H1 (cell line): ENCODE data around the gene OAS3. TPM values are rescaled to one million over a fixed set of nuclear protein-coding genes. Genes with fewer than 3 reads are reported as not detected.

Experiments
- CTCF ChIA-PET: fragments of 300-600 bp; sonication (Branson Sonifier 250); formaldehyde crosslinking; loops from one replicate; lab custom pipeline; 2021; ENCODE audit not compliant: partially characterized antibody; lab: Charles Lee
- POLR2A ChIA-PET: fragments of 300-600 bp; sonication (Branson Sonifier 250); formaldehyde crosslinking; loops from one replicate; lab custom pipeline; 2021; ENCODE audit warnings: inconsistent platforms; ENCODE audit not compliant: partially characterized antibody; lab: Charles Lee
- DNase-seq, 2 experiments: peaks; one replicate each; pipeline versions ENCODE4 v3.0.0 to v3.0.0-alpha.2; 2010 to 2022; ENCODE audit warnings: low spot score in 2 of 2, low read depth in 1 of 2, mixed read lengths in 1 of 2
- FAIRE-seq: peaks from 2 replicates; lab custom pipeline; 2011; peaks lifted over from hg19 to GRCh38; lab: Jason Lieb, UNC
- H2AFZ ChIP-seq: 2 replicates; pipeline ENCODE4 v1.8.1; 2012; ENCODE audit warnings: low read length, inconsistent platforms
- H2AK5ac ChIP-seq: 2 replicates; pipeline ENCODE4 v1.6.1; 2013; ENCODE audit warnings: low read depth, low read length
- H2BK120ac ChIP-seq: replicated peaks from 2 replicates; pipeline ENCODE3; 2013; ENCODE audit warnings: low read depth, low read length, inconsistent platforms
- H2BK12ac ChIP-seq: 2 replicates; pipeline ENCODE4 v1.6.1; 2013; ENCODE audit warnings: low read depth, low read length
- H2BK15ac ChIP-seq: 2 replicates; pipeline ENCODE4 v1.6.1; 2013; ENCODE audit warnings: low read length
- H2BK20ac ChIP-seq: 2 replicates; pipeline ENCODE4 v1.6.1; 2013; ENCODE audit warnings: low read length
- H2BK5ac ChIP-seq: 2 replicates; pipeline ENCODE4 v1.6.1; 2013; ENCODE audit warnings: low read depth, low read length
- H3K14ac ChIP-seq: 2 replicates; pipeline ENCODE4 v1.6.1; 2013; ENCODE audit warnings: inconsistent platforms; ENCODE audit not compliant: insufficient read length
- H3K18ac ChIP-seq: 2 replicates; pipeline ENCODE4 v1.6.1; 2013; ENCODE audit warnings: low read length; ENCODE audit errors: extremely low read depth
- H3K23ac ChIP-seq: 2 replicates; pipeline ENCODE4 v1.6.1; 2013; ENCODE audit warnings: inconsistent platforms; ENCODE audit not compliant: insufficient read length
- H3K23me2 ChIP-seq: 2 replicates; pipeline ENCODE4 v1.6.1; 2013; ENCODE audit warnings: low read depth, low read length
- H3K27ac ChIP-seq: 2 replicates; pipeline ENCODE4 v1.6.1; 2011; ENCODE audit warnings: low read depth, low read length, inconsistent platforms
- H3K27me3 ChIP-seq, 4 experiments: replicated peaks in 1 of 4; 1 replicate in 1 of 4; 2 replicates in 3 of 4; pipeline versions ENCODE4 v1.6.1 to v1.8.1; 2011 to 2013; ENCODE audit warnings: low read length in 3 of 4, mild to moderate bottlenecking in 3 of 4, inconsistent platforms in 2 of 4, mixed read lengths in 2 of 4, moderate library complexity in 1 of 4; ENCODE audit not compliant: control insufficient read depth in 3 of 4, insufficient read depth in 3 of 4; ENCODE audit errors: extremely low read depth in 1 of 4
- H3K36me3 ChIP-seq, 4 experiments: 2 replicates each; pipeline versions ENCODE4 v1.6.1 to v1.8.1; 2011 to 2013; ENCODE audit warnings: mild to moderate bottlenecking in 4 of 4, low read length in 3 of 4, moderate library complexity in 2 of 4, control low read depth in 1 of 4, inconsistent platforms in 1 of 4; ENCODE audit not compliant: insufficient read depth in 4 of 4, control insufficient read depth in 2 of 4
- H3K4ac ChIP-seq: replicated peaks from 2 replicates; pipeline ENCODE3; 2013; ENCODE audit warnings: low read length, low read depth, mixed read lengths, inconsistent platforms; ENCODE audit not compliant: insufficient read length
- H3K4me1 ChIP-seq, 4 experiments: replicated peaks in 1 of 4; 1 replicate in 1 of 4; 2 replicates in 3 of 4; pipeline versions ENCODE4 v1.6.1 to v1.8.1; 2011 to 2013; ENCODE audit warnings: low read length in 3 of 4, inconsistent platforms in 2 of 4, mixed read lengths in 1 of 4; ENCODE audit not compliant: insufficient read depth in 4 of 4, control insufficient read depth in 3 of 4
- H3K4me2 ChIP-seq, 2 experiments: 2 replicates each; pipeline versions ENCODE4 v1.6.1 to v1.8.1; 2011 to 2013; ENCODE audit warnings: low read depth in 2 of 2, low read length in 2 of 2, control low read depth in 1 of 2, inconsistent platforms in 1 of 2, mild to moderate bottlenecking in 1 of 2; ENCODE audit not compliant: insufficient read depth in 1 of 2
- H3K4me3 ChIP-seq, 4 experiments: fragments of 200-600, 300-600 bp in 1 of 4; sonication (generic), shearing (Covaris generic), sonication (Bioruptor Twin) in 1 of 4; 2 replicates each; pipeline versions ENCODE4 v1.5.1 to v1.8.1; 2011 to 2016; ENCODE audit warnings: low read length in 4 of 4, low read depth in 3 of 4, control low read depth in 2 of 4, inconsistent platforms in 2 of 4, mild to moderate bottlenecking in 2 of 4, mixed read lengths in 1 of 4, moderate library complexity in 1 of 4; ENCODE audit not compliant: insufficient read depth in 2 of 4; ENCODE audit errors: extremely low read depth in 1 of 4
- H3K56ac ChIP-seq: replicated peaks from 2 replicates; pipeline ENCODE3; 2013; ENCODE audit warnings: low read depth, mild to moderate bottlenecking, mixed read lengths, low read length, inconsistent platforms; ENCODE audit not compliant: insufficient read length
- H3K79me1 ChIP-seq: 2 replicates; pipeline ENCODE4 v1.6.1; 2013; ENCODE audit warnings: low read depth, low read length, control low read depth
- H3K79me2 ChIP-seq, 2 experiments: 2 replicates each; pipeline versions ENCODE4 v1.6.1 to v1.8.1; 2012 to 2013; ENCODE audit warnings: low read length in 2 of 2, mild to moderate bottlenecking in 2 of 2, inconsistent platforms in 1 of 2; ENCODE audit not compliant: insufficient read depth in 2 of 2, control insufficient read depth in 1 of 2
- H3K9ac ChIP-seq, 4 experiments: replicated peaks in 1 of 4; 1 replicate in 1 of 4; 2 replicates in 3 of 4; pipeline versions ENCODE4 v1.6.1 to v1.8.1; 2011 to 2013; ENCODE audit warnings: low read depth in 3 of 4, low read length in 3 of 4, control low read depth in 2 of 4, mild to moderate bottlenecking in 2 of 4, moderate library complexity in 2 of 4, inconsistent platforms in 1 of 4; ENCODE audit errors: extremely low read depth in 1 of 4
- H3K9me3 ChIP-seq, 2 experiments: 2 replicates each; pipeline versions ENCODE4 v1.6.1 to v1.8.1; 2012 to 2013; ENCODE audit warnings: mild to moderate bottlenecking in 2 of 2, moderate library complexity in 2 of 2, control low read depth in 1 of 2, inconsistent platforms in 1 of 2, low read depth in 1 of 2, low read length in 1 of 2, mixed read lengths in 1 of 2; ENCODE audit not compliant: insufficient read depth in 2 of 2
- H4K20me1 ChIP-seq, 2 experiments: replicated peaks in 1 of 2; 2 replicates each; pipeline versions ENCODE3 to v1.8.1; 2011 to 2013; ENCODE audit warnings: inconsistent platforms in 2 of 2, low read length in 2 of 2, mild to moderate bottlenecking in 1 of 2; ENCODE audit not compliant: insufficient read depth in 2 of 2, control insufficient read depth in 1 of 2
- H4K5ac ChIP-seq: 2 replicates; pipeline ENCODE4 v1.6.1; 2013; ENCODE audit warnings: low read length, low read depth, mixed read lengths, inconsistent platforms; ENCODE audit not compliant: insufficient read length
- H4K8ac ChIP-seq: 2 replicates; pipeline ENCODE4 v1.8.0; 2013; ENCODE audit warnings: mild to moderate bottlenecking, moderate library complexity, low read length, inconsistent platforms; ENCODE audit not compliant: insufficient read depth; ENCODE audit errors: extremely low read depth
- H4K91ac ChIP-seq: replicated peaks from 2 replicates; pipeline ENCODE3; 2013; ENCODE audit warnings: low read length, mixed read lengths, inconsistent platforms; ENCODE audit not compliant: insufficient read length
- YY1 ChIP-seq: IDR thresholded peaks from 2 replicates; pipeline ENCODE4 v1.6.1; 2011; ENCODE audit warnings: low read depth, mild to moderate bottlenecking, low read length
- WGBS, 2 experiments: shearing (Covaris generic) in 1 of 2; methylation state at CpG; one replicate each; pipeline versions ENCODE4 v1.1.6 to v1.1.7; 2013 to 2015; ENCODE audit warnings: low lambda C conversion rate in 2 of 2, mixed read lengths in 2 of 2, inconsistent platforms in 1 of 2, low coverage in 1 of 2, missing lambda C conversion rate in 1 of 2; ENCODE audit not compliant: insufficient replicate concordance in 2 of 2, insufficient coverage in 1 of 2, insufficient read length in 1 of 2; ENCODE audit errors: extremely low coverage in 1 of 2, missing lambda C conversion rate in 1 of 2; 5-methylcytosine and 5-hydroxymethylcytosine counted together
- polyA plus RNA-seq, 7 experiments: library from polyadenylated mRNA; depleted of rRNA in 3 of 7; stranded (reverse) in 5 of 7; unstranded in 2 of 7; fragments of >200 nt in 5 of 7; fragments of 200-250 nt in 2 of 7; gene quantifications; 1 replicate in 5 of 7; 2 replicates in 1 of 7; 4 replicates in 1 of 7; pipeline versions ENCODE4 v1.2.1 to v1.2.3, GENCODE V29; 2011 to 2013; ENCODE audit warnings: missing spikeins in 2 of 7, mixed read lengths in 2 of 7
- total RNA-seq: library from RNA; stranded (reverse); fragmentation: NEBNext Ultra II Directional; extraction: Animal tissue kit (Norgen Biotek cat#: 25700); gene quantifications from 2 replicates; pipeline ENCODE4 v1.2.1, GENCODE V29; 2021

The OAS3 gene
- total and polyA plus RNA-seq, 2 of the 8 experiments (the other 6 are each of a cell fraction or from before 2014, with no cell fraction given) = 0.73 to 3.7 TPM

GRCh38 chr12:112909693-112910092 is 28.6 kb upstream of the OAS3 start:
- Histone ChIP-seq H3K9ac (no peak overlapping the region), H4K91ac (no peak overlapping the region), H2BK5ac (no peak overlapping the region), H3K9me3 (peaks cover 6 to 8% of the 10 kb centered on the region in 2 experiments), H3K14ac (no peak overlapping the region), H2BK20ac (no peak overlapping the region), H3K4ac (no peak overlapping the region), H3K4me2 (no peak overlapping the region), H2AFZ (no peak overlapping the region), H3K4me1 (no peaks in the 10 kb centered on the region), H3K23me2 (no peaks in the 10 kb centered on the region), H2AK5ac (no peak overlapping the region), H2BK15ac (no peak overlapping the region), H3K36me3 (no peaks in the 10 kb centered on the region; a peak in 1 of 8 replicates), H3K56ac (no peak overlapping the region), H3K23ac (no peak overlapping the region), H2BK120ac (no peak overlapping the region), H3K79me1 (no peaks in the 10 kb centered on the region), H3K27me3 (no peaks in the 10 kb centered on the region), H4K5ac (no peak overlapping the region), H4K8ac (no peak overlapping the region), H3K79me2 (no peaks in the 10 kb centered on the region), H4K20me1 (no peaks in the 10 kb centered on the region), H2BK12ac (no peak overlapping the region), H3K18ac (no peak overlapping the region), H3K4me3 (no peak overlapping the region), H3K27ac (no peak overlapping the region)
- WGBS, 2 experiments = 91% methylated on average over 4 of the region's 4 CpGs; no CpG with 5 or more reads in 1 of the 2 experiments
- no peak for DNase-seq
- POLR2A ChIA-PET = no interaction called here
- FAIRE-seq = no peak
- CTCF ChIA-PET = interaction anchor here (1.5 kb wide), 1 partner anchor 83 kb away, joined by 4 read pairs; no protein-coding TSS in a partner anchor
- TF ChIP-seq YY1 = no peak
